ENCODE results near the gene SCAMP2. TPM values are rescaled to one million over a fixed set of nuclear protein-coding genes. Genes with fewer than 3 reads are reported as not detected.

Gene SCAMP2
- total and polyA plus RNA-seq, 2 donors (not counting 1 experiment from before 2014, with no cell fraction given) = 85.1 to 105 TPM

DNA sequence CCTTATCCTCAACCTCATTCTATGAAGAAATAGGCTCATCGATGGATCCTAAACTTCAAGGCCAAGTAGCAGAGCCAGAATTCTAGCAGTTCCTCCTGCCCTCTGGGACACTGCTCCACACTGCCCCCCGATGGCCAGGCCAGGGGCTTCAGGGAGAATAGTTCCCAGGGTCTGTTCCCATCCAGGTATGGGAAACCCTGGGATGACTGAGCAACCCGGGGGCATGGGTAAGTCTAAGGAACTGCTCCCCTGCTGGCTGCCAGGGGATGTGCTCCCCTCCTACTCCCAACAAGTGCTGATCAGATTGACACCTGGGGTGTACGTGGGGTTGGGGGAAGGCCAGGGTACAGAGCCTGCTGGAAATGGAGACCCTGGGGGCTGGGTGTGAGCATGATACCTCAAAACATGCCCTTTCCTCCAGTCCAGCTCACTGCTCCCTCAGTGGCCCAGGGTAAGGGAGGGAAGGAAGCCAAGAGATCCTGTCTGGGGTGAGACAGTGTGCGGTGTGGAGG is 37.8 kb downstream of the SCAMP2 start:
- DNase-seq (peak; percentile 55), ATAC-seq (ENCODE audit: low read depth) (peak; percentile 62)
- H3K27me3 ChIP-seq (replicated peaks in 1 of 4; ENCODE audit: control extremely low read depth in 1 of 4, control insufficient read depth in 3 of 4, insufficient read depth in 4 of 4, low read length in 3 of 4) = peaks cover 0 to under 1% (median 0%) of the 10 kb centered on the region in 4 experiments
- no peak overlapping the region for H3K4me3 Mint-ChIP-seq
- WGBS (ENCODE audit: insufficient coverage) = 53% methylated on average over 3 of the region's 5 CpGs
- H3K27ac Mint-ChIP-seq = no peak overlapping the region
- no peaks in the 10 kb centered on the region for H4K20me1 ChIP-seq (ENCODE audit: control insufficient read depth, insufficient read depth, low read length, poor library complexity, severe bottlenecking)
- peaks cover 0 to 6% of the 10 kb centered on the region in 2 experiments for H3K36me3 ChIP-seq (replicated peaks in 1 of 2; ENCODE audit: control extremely low read depth in 1 of 2, control insufficient read depth in 1 of 2, extremely low read depth in 1 of 2, insufficient read depth in 2 of 2, low read length in 1 of 2)
- H3K9me3 Mint-ChIP-seq (ENCODE audit: insufficient read depth) = no peaks in the 10 kb centered on the region
- POLR2A ChIA-PET = no interaction called here
- TF ChIP-seq, protein P1, sequence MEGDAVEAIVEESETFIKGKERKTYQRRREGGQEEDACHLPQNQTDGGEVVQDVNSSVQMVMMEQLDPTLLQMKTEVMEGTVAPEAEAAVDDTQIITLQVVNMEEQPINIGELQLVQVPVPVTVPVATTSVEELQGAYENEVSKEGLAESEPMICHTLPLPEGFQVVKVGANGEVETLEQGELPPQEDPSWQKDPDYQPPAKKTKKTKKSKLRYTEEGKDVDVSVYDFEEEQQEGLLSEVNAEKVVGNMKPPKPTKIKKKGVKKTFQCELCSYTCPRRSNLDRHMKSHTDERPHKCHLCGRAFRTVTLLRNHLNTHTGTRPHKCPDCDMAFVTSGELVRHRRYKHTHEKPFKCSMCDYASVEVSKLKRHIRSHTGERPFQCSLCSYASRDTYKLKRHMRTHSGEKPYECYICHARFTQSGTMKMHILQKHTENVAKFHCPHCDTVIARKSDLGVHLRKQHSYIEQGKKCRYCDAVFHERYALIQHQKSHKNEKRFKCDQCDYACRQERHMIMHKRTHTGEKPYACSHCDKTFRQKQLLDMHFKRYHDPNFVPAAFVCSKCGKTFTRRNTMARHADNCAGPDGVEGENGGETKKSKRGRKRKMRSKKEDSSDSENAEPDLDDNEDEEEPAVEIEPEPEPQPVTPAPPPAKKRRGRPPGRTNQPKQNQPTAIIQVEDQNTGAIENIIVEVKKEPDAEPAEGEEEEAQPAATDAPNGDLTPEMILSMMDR (IDR thresholded peaks at IDR 0.05) = peak; percentile 77
- no peak for TF ChIP-seq EZH2 (IDR thresholded peaks at IDR 0.05; ENCODE audit: borderline replicate concordance, insufficient read depth, low read depth, low read length, poor library complexity, severe bottlenecking)
- no peaks in the 10 kb centered on the region for H3K79me2 ChIP-seq (ENCODE audit: control insufficient read depth, insufficient read depth, low read length)
- no peak overlapping the region for H3K9ac ChIP-seq (ENCODE audit: low read length)
- H3K4me1 ChIP-seq (ENCODE audit: control insufficient read depth in 2 of 2, insufficient read depth in 2 of 2, low read length in 2 of 2) = peaks cover 0 to 13% of the 10 kb centered on the region in 2 donors
- H3K4me2 ChIP-seq (replicated peaks; ENCODE audit: low read depth, low read length, poor library complexity, severe bottlenecking) = no peak overlapping the region
- no peaks in the 10 kb centered on the region for H3K27me3 Mint-ChIP-seq
- H2AFZ ChIP-seq (ENCODE audit: insufficient read depth, low read depth, low read length, poor library complexity, severe bottlenecking) = no peak overlapping the region
- intact Hi-C loops (cut with micrococcal nuclease) = loop anchor here (1.0 kb wide), 3 partner anchors 35 to 200 kb away; no protein-coding TSS in a partner anchor
- H3K4me1 Mint-ChIP-seq = peaks cover 8% of the 10 kb centered on the region
- no peak overlapping the region for H3K27ac ChIP-seq (ENCODE audit: low read length in 2 of 2)
- no peaks in the 10 kb centered on the region for H3K9me3 ChIP-seq (ENCODE audit: control extremely low read depth in 1 of 3, control insufficient read depth in 2 of 3, insufficient read depth in 1 of 3, low read length in 2 of 3)
- H3K4me3 ChIP-seq (ENCODE audit: control extremely low read depth in 1 of 5, extremely low read depth in 1 of 5, insufficient read depth in 1 of 5, low read depth in 2 of 5, low read length in 4 of 5) = no peak overlapping the region
- CTCF ChIA-PET = interaction anchor here (0.7 to 10.2 kb wide), 13 partner anchors 8 to 203 kb away, joined by 3 to 98 read pairs (median 5); no protein-coding TSS in a partner anchor

DNA sequence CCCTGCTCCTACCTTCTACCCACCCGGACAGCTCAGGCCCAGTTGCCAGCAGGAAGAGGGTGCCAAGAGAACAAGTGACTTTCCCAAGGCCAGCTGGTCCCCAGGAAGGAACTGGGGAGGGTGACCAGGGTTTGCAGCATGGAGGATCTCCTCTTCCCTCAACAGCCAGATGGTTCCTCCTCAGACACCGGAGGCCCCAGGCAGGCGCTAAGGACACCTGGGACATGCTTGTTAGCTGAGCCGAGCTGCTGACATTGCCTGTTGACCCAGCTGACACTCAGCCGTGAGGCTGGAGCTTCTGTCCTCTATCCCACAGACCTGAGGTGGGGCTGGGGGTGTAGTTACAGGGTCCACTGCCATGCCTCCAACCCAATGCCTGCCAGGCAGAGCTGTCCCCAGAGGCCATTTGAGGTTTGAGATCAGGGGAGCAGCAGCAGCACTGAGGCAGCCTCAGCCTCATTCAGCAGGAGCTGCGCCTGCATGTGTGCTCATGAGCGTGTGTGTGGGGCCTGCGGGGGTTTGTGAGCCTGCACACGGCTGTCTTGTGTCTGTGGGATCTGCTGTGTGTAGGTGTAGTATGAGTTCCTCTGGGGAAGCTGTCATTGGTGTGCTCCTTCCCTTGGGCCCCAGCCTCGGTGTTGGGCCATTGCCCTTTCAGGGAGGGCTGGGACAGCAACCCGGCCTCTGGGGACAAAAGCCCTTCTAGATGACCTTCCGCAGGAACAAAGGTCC is 39.6 kb downstream of the SCAMP2 start:
- H3K4me3 Mint-ChIP-seq = no peak overlapping the region
- H2AFZ ChIP-seq (ENCODE audit: insufficient read depth, low read depth, low read length, poor library complexity, severe bottlenecking) = no peak overlapping the region
- no peak overlapping the region for H3K27ac Mint-ChIP-seq
- H3K36me3 ChIP-seq (replicated peaks in 1 of 2; ENCODE audit: control extremely low read depth in 1 of 2, control insufficient read depth in 1 of 2, extremely low read depth in 1 of 2, insufficient read depth in 2 of 2, low read length in 1 of 2) = peaks cover 0 to 2% of the 10 kb centered on the region in 2 experiments
- no peak overlapping the region for H3K4me3 ChIP-seq (ENCODE audit: control extremely low read depth in 1 of 5, extremely low read depth in 1 of 5, insufficient read depth in 1 of 5, low read depth in 2 of 5, low read length in 4 of 5)
- H4K20me1 ChIP-seq (ENCODE audit: control insufficient read depth, insufficient read depth, low read length, poor library complexity, severe bottlenecking) = no peaks in the 10 kb centered on the region
- H3K9me3 Mint-ChIP-seq (ENCODE audit: insufficient read depth) = no peaks in the 10 kb centered on the region
- no peak overlapping the region for H3K4me2 ChIP-seq (replicated peaks; ENCODE audit: low read depth, low read length, poor library complexity, severe bottlenecking)
- peaks cover 0 to 9% (median under 1%) of the 10 kb centered on the region in 4 experiments for H3K27me3 ChIP-seq (replicated peaks in 1 of 4; ENCODE audit: control extremely low read depth in 1 of 4, control insufficient read depth in 3 of 4, insufficient read depth in 4 of 4, low read length in 3 of 4)
- TF ChIP-seq, protein P1 (IDR thresholded peaks at IDR 0.05) = no peak
- no peak for TF ChIP-seq EZH2 (IDR thresholded peaks at IDR 0.05; ENCODE audit: borderline replicate concordance, insufficient read depth, low read depth, low read length, poor library complexity, severe bottlenecking)
- 27% methylated on average over 8 of the region's 12 CpGs for WGBS (ENCODE audit: insufficient coverage)
- H3K4me1 ChIP-seq (ENCODE audit: control insufficient read depth in 2 of 2, insufficient read depth in 2 of 2, low read length in 2 of 2) = peaks cover 0 to 13% of the 10 kb centered on the region in 2 donors
- no peak overlapping the region for H3K27ac ChIP-seq (ENCODE audit: low read length in 2 of 2)
- intact Hi-C loops (cut with micrococcal nuclease) = no loop called here
- CTCF ChIA-PET = interaction anchor here (0.8 to 6.6 kb wide), 8 partner anchors 11 to 201 kb away, joined by 3 to 46 read pairs (median 3); no protein-coding TSS in a partner anchor
- H3K27me3 Mint-ChIP-seq = peaks cover 9% of the 10 kb centered on the region
- peaks cover 0 to 2% (median 0%) of the 10 kb centered on the region in 3 donors for H3K9me3 ChIP-seq (ENCODE audit: control extremely low read depth in 1 of 3, control insufficient read depth in 2 of 3, insufficient read depth in 1 of 3, low read length in 2 of 3)
- no peak overlapping the region for H3K9ac ChIP-seq (ENCODE audit: low read length)
- no peak for DNase-seq
- POLR2A ChIA-PET = interaction anchor here (0.9 kb wide), 1 partner anchor 33 kb away, joined by 3 read pairs; no protein-coding TSS in a partner anchor
- H3K79me2 ChIP-seq (ENCODE audit: control insufficient read depth, insufficient read depth, low read length) = no peaks in the 10 kb centered on the region
- peaks cover 8% of the 10 kb centered on the region for H3K4me1 Mint-ChIP-seq
- no peak for ATAC-seq (ENCODE audit: low read depth)

Data from B cell (primary cell).